ENCODE measurements around the gene ZBTB43. TPM values are rescaled to one million over a fixed set of nuclear protein-coding genes. Genes with fewer than 3 reads are reported as not detected.

ZBTB43 gene
- total and polyA plus RNA-seq, 10 of the 15 experiments (the other 5 are each of a cell fraction or from before 2014, with no cell fraction given): 2.4 to 19.3 (median 8.7) TPM

DNA sequence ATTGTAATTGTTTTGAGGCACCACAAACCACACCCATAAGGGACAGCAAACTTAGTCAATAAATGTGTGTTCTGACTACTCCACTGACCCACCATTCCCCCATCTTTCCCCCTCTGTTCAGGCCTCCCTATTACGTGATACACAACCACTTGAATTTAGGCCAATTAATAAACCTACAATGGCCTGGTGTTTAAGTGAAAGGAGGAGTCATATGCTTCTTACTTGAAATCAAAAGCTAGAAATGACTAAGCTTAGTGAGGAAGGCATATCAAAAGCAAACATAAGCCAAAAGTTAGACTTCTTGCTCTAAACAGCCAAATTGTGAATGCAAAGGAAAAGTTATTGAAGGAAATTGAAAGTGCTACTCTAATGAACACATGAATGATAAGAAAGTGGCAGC lies 14.6 kb downstream of the ZBTB43 start:
- FAIRE-seq: no peak
- H3K36me3 ChIP-seq (ENCODE audit: control insufficient read depth in 2 of 2, insufficient read depth in 2 of 2, low read length in 1 of 2): peaks cover 3 to 11% of the 10 kb centered on the region in 2 experiments
- peaks cover 21% of the 10 kb centered on the region for H3K79me2 ChIP-seq (ENCODE audit: control insufficient read depth, insufficient read depth, low read length)
- in situ Hi-C loops (cut with MboI): no loop called here
- H3K4me3 ChIP-seq: no peak overlapping the region
- H3K27me3 ChIP-seq (replicated peaks in 1 of 2; ENCODE audit: control insufficient read depth in 2 of 2, insufficient read depth in 2 of 2, low read length in 1 of 2): no peaks in the 10 kb centered on the region
- no peak overlapping the region; the same call in 1 of the 2 replicates for H3K27ac ChIP-seq (ENCODE audit: control insufficient read depth, insufficient read depth)
- no TSS peak for BruUV-seq (replicated peaks)
- peak; percentile 94 for ATAC-seq
- no peaks in the 10 kb centered on the region for H4K20me1 ChIP-seq (ENCODE audit: control insufficient read depth, insufficient read depth)
- intact Hi-C loops (cut with micrococcal nuclease; ENCODE audit: unreplicated experiment): no loop called here
- DNase-seq (ENCODE audit: low read depth, low spot score): no peak
- ChIA-PET POLR2A (interaction anchor here (1.1 to 1.7 kb wide), 3 partner anchors 10 to 20 kb away, joined by 3 to 6 read pairs (median 4); no protein-coding TSS in a partner anchor), SMC1A (ENCODE audit: uncharacterized antibody, unreplicated experiment) (interaction anchor here (0.8 to 3.2 kb wide), 6 partner anchors 11 to 19 kb away, joined by 3 to 16 read pairs (median 4); partner anchors contain the start of gene ZBTB43), CTCF (interaction anchor here (1.3 to 1.5 kb wide), 2 partner anchors 15 to 44 kb away, joined by 3 to 8 read pairs; no protein-coding TSS in a partner anchor), RAD21 (ENCODE audit: unreplicated experiment) (interaction anchor here (1.1 to 1.5 kb wide), 2 partner anchors 13 to 43 kb away, joined by 4 read pairs; no protein-coding TSS in a partner anchor)
- H3K4me1 ChIP-seq (ENCODE audit: control insufficient read depth, insufficient read depth, low read length): peaks cover 3% of the 10 kb centered on the region; the same call in 1 of the 2 replicates
- no peak overlapping the region for H3K9ac ChIP-seq (ENCODE audit: control insufficient read depth, insufficient read depth, low read length)
- peaks cover 24% of the 10 kb centered on the region for H3K9me3 ChIP-seq (replicated peaks; ENCODE audit: control insufficient read depth, insufficient read depth, low read length)
- H3K4me2 ChIP-seq (ENCODE audit: control insufficient read depth, insufficient read depth): no peak overlapping the region
- WGBS (ENCODE audit: insufficient coverage, insufficient replicate concordance, low lambda C conversion rate, missing lambda C conversion rate): 11% methylated on average over 1 of the region's 1 CpG
- no peak overlapping the region for H2AFZ ChIP-seq (ENCODE audit: control insufficient read depth, low read depth, low read length)
- 0 out of 2 replicates have a peak, but pooled peaks have one; percentile 63 for TF ChIP-seq STAT3 (IDR thresholded peaks at IDR 0.05; ENCODE audit: low read depth, low read length)
- TF ChIP-seq JUND (IDR thresholded peaks at IDR 0.05; ENCODE audit: low read depth, low read length): peak; percentile 65; the same call in 1 of the 2 replicates
- TF ChIP-seq RELA (IDR thresholded peaks at IDR 0.05; ENCODE audit: borderline replicate concordance, partially characterized antibody): peak; percentile 30
- 0 out of 2 replicates have a peak, but pooled peaks have one; percentile 32 for TF ChIP-seq ZNF24 (IDR thresholded peaks at IDR 0.05)
- 0 out of 4 replicates have a peak, but pooled peaks have one; percentile 13 to 14 for TF ChIP-seq EP300 (IDR thresholded peaks at IDR 0.05; ENCODE audit: borderline replicate concordance in 1 of 2, control insufficient read depth in 1 of 2, low read depth in 2 of 2, low read length in 2 of 2)
- no peak for TF ChIP-seq KDM1A (IDR thresholded peaks at IDR 0.05; ENCODE audit: borderline replicate concordance)
- no peak for TF ChIP-seq ZSCAN29 (IDR thresholded peaks at IDR 0.05)
- TF ChIP-seq JUNB (IDR thresholded peaks at IDR 0.05): peak; percentile 78
- no peak for TF ChIP-seq ZBTB4 (CRISPR knock-in tag; IDR thresholded peaks at IDR 0.05)
- TF ChIP-seq, protein P1, sequence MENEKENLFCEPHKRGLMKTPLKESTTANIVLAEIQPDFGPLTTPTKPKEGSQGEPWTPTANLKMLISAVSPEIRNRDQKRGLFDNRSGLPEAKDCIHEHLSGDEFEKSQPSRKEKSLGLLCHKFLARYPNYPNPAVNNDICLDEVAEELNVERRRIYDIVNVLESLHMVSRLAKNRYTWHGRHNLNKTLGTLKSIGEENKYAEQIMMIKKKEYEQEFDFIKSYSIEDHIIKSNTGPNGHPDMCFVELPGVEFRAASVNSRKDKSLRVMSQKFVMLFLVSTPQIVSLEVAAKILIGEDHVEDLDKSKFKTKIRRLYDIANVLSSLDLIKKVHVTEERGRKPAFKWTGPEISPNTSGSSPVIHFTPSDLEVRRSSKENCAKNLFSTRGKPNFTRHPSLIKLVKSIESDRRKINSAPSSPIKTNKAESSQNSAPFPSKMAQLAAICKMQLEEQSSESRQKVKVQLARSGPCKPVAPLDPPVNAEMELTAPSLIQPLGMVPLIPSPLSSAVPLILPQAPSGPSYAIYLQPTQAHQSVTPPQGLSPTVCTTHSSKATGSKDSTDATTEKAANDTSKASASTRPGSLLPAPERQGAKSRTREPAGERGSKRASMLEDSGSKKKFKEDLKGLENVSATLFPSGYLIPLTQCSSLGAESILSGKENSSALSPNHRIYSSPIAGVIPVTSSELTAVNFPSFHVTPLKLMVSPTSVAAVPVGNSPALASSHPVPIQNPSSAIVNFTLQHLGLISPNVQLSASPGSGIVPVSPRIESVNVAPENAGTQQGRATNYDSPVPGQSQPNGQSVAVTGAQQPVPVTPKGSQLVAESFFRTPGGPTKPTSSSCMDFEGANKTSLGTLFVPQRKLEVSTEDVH (IDR thresholded peaks at IDR 0.05; ENCODE audit: low read depth, partially characterized antibody): no peak
- TF ChIP-seq MEF2B (IDR thresholded peaks at IDR 0.05; ENCODE audit: partially characterized antibody, poor library complexity, severe bottlenecking): no peak
- no peak for TF ChIP-seq ASH2L (IDR thresholded peaks at IDR 0.05; ENCODE audit: borderline replicate concordance, low read depth)
- TF ChIP-seq, protein P2, sequence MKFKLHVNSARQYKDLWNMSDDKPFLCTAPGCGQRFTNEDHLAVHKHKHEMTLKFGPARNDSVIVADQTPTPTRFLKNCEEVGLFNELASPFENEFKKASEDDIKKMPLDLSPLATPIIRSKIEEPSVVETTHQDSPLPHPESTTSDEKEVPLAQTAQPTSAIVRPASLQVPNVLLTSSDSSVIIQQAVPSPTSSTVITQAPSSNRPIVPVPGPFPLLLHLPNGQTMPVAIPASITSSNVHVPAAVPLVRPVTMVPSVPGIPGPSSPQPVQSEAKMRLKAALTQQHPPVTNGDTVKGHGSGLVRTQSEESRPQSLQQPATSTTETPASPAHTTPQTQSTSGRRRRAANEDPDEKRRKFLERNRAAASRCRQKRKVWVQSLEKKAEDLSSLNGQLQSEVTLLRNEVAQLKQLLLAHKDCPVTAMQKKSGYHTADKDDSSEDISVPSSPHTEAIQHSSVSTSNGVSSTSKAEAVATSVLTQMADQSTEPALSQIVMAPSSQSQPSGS (IDR thresholded peaks at IDR 0.05; ENCODE audit: low read length): peak; percentile 53
- TF ChIP-seq BCL11A (IDR thresholded peaks at IDR 0.05; ENCODE audit: low read depth, low read length): peak; percentile 61
- no peak for TF ChIP-seq POLR2AphosphoS5 (IDR thresholded peaks at IDR 0.05; ENCODE audit: low read length)
